ENCODE data around the gene TMEM169.

Gene TMEM169

GRCh38 chr2:216104691-216105090 lies 23.0 kb downstream of the TMEM169 start:
- DNase-seq (ENCODE audit: low read depth), result no peak

GRCh38 chr2:216107320-216107719 lies 25.6 kb downstream of the TMEM169 start:
- DNase-seq (ENCODE audit: low read depth), result no peak

- DNase-seq (ENCODE audit: low read depth), result no peak
Observed at GRCh38 chr2:216107760-216108159, 26.0 kb downstream of the TMEM169 start.

- no peak for DNase-seq (ENCODE audit: low read depth)
Observed at GRCh38 chr2:216108310-216108966, 26.7 kb downstream of the TMEM169 start.

GRCh38 chr2:216108967-216109921 lies 27.5 kb downstream of the TMEM169 start, which contains the start of gene XRCC5:
XRCC5 (plus strand) TSS chr2:216109348; CDS start chr2:216109437, 89 bp downstream.
- DNase-seq (ENCODE audit: low read depth), result peak; percentile 96

GRCh38 chr2:216109962-216110614 lies 28.4 kb downstream of the TMEM169 start:
- DNase-seq (ENCODE audit: low read depth), result no peak

- DNase-seq (ENCODE audit: low read depth), result no peak
Observed at GRCh38 chr2:216110620-216111019, 28.9 kb downstream of the TMEM169 start.

GRCh38 chr2:216111122-216111521 lies 29.4 kb downstream of the TMEM169 start:
- no peak for DNase-seq (ENCODE audit: low read depth)

- DNase-seq (ENCODE audit: low read depth), result no peak
Observed at GRCh38 chr2:216112926-216113325, 31.2 kb downstream of the TMEM169 start.

GRCh38 chr2:216113572-216113971 lies 31.9 kb downstream of the TMEM169 start:
- DNase-seq (ENCODE audit: low read depth), result no peak

GRCh38 chr2:216114382-216114713 lies 32.6 kb downstream of the TMEM169 start:
- DNase-seq (ENCODE audit: low read depth), result no peak

GRCh38 chr2:216114714-216115531 lies 33.2 kb downstream of the TMEM169 start:
- DNase-seq (ENCODE audit: low read depth), result peak; percentile 91

- no peak for DNase-seq (ENCODE audit: low read depth)
Observed at GRCh38 chr2:216116418-216116817, 34.7 kb downstream of the TMEM169 start.

GRCh38 chr2:216117561-216118340 lies 36.0 kb downstream of the TMEM169 start:
- no peak for DNase-seq (ENCODE audit: low read depth)

GRCh38 chr2:216118474-216118873 lies 36.8 kb downstream of the TMEM169 start:
- DNase-seq (ENCODE audit: low read depth), result no peak

GRCh38 chr2:216119146-216119545 lies 37.4 kb downstream of the TMEM169 start:
- no peak for DNase-seq (ENCODE audit: low read depth)

GRCh38 chr2:216119986-216120385 lies 38.3 kb downstream of the TMEM169 start:
- DNase-seq (ENCODE audit: low read depth), result no peak

GRCh38 chr2:216121255-216121654 lies 39.5 kb downstream of the TMEM169 start:
- no peak for DNase-seq (ENCODE audit: low read depth)

GRCh38 chr2:216126943-216127342 lies 45.2 kb downstream of the TMEM169 start:
- DNase-seq (ENCODE audit: low read depth), result no peak

- DNase-seq (ENCODE audit: low read depth), result no peak
Observed at GRCh38 chr2:216130346-216130971, 48.7 kb downstream of the TMEM169 start.
